LHCN-M2 (cell line): ENCODE measurements around the gene CENPA. TPM values are rescaled to one million over a fixed set of nuclear protein-coding genes. Genes with fewer than 3 reads are reported as not detected.
"Not testable (repeated sequence)": the region's sequence is repeated elsewhere in the genome, so short reads cannot be mapped to it uniquely, and the experiment has no call there.

ENCODE experiments used
- DNase-seq: peaks from one replicate; pipeline ENCODE4 v3.0.0-alpha.2; 2012; ENCODE audit warnings: low read depth
- polyA plus RNA-seq: library from polyadenylated mRNA; unstranded; fragments of >200 nt; gene quantifications from one replicate; pipeline ENCODE4 v1.2.1, GENCODE V29; 2012; ENCODE audit warnings: missing spikeins
- total RNA-seq: library from RNA; depleted of rRNA; stranded (reverse); fragments of >200 nt; gene quantifications from 2 replicates; pipeline ENCODE4 v1.2.3, GENCODE V29; 2014; rRNA removed

The CENPA gene
- 22.1 and 29.9 TPM in 2 replicates for total RNA-seq
- 13.8 TPM for polyA plus RNA-seq

GRCh38 chr2:26785431-26786206 is at the start of gene CENPA:
CENPA (plus strand) TSS chr2:26786056; CDS start chr2:26786197, 141 bp downstream.
- peak; percentile 100 for DNase-seq

GRCh38 chr2:26737221-26737620 is 48.6 kb upstream of the CENPA start:
- no peak for DNase-seq

GRCh38 chr2:26738481-26738880 is 47.4 kb upstream of the CENPA start:
- no peak for DNase-seq

GRCh38 chr2:26739514-26739913 is 46.3 kb upstream of the CENPA start:
- no peak for DNase-seq

GRCh38 chr2:26740346-26740745 is 45.5 kb upstream of the CENPA start:
- no peak for DNase-seq

GRCh38 chr2:26740890-26741302 is 45.0 kb upstream of the CENPA start:
- DNase-seq: peak; percentile 39

- DNase-seq: no peak
Measured at GRCh38 chr2:26742048-26742770, 43.6 kb upstream of the CENPA start.

GRCh38 chr2:26743852-26744251 is 42.0 kb upstream of the CENPA start:
- no peak for DNase-seq

GRCh38 chr2:26744953-26745352 is 40.9 kb upstream of the CENPA start:
- DNase-seq: no peak

GRCh38 chr2:26745609-26746327 is 40.1 kb upstream of the CENPA start:
- peak; percentile 66 for DNase-seq

- DNase-seq: no peak
Measured at GRCh38 chr2:26746934-26747333, 38.9 kb upstream of the CENPA start.

GRCh38 chr2:26749787-26750420 is 36.0 kb upstream of the CENPA start:
- DNase-seq: peak; percentile 27

GRCh38 chr2:26750467-26750866 is 35.4 kb upstream of the CENPA start:
- not testable (repeated sequence) for DNase-seq

- no peak for DNase-seq
Measured at GRCh38 chr2:26752656-26753055, 33.2 kb upstream of the CENPA start.

- no peak for DNase-seq
Measured at GRCh38 chr2:26754539-26754938, 31.3 kb upstream of the CENPA start.

GRCh38 chr2:26754972-26755670 is 30.7 kb upstream of the CENPA start:
- DNase-seq: no peak

GRCh38 chr2:26756337-26756736 is 29.5 kb upstream of the CENPA start:
- DNase-seq: no peak

- peak; percentile 96 for DNase-seq
Measured at GRCh38 chr2:26757873-26758789, 27.7 kb upstream of the CENPA start.

- no peak for DNase-seq
Measured at GRCh38 chr2:26758790-26759321, 27.0 kb upstream of the CENPA start.

GRCh38 chr2:26759845-26760244 is 26.0 kb upstream of the CENPA start:
- no peak for DNase-seq
